HG03460 (cell line): ENCODE measurements around the gene LSM10.
A peak's percentile ranks its signal among the peaks of the same experiment; 100 is the strongest.

ENCODE experiments used
- ATAC-seq: cut with Tn5 transposase; IDR thresholded peaks from one replicate; pipeline ENCODE4 v1.9.1; 2021; ENCODE audit not compliant: unreplicated experiment

Gene LSM10

GRCh38 chr1:36385410-36386264 lies 12.1 kb downstream of the LSM10 start, which contains the start of gene STK40:
Gene STK40, minus strand, starts transcription at chr1:36385924. Its CDS starts 24,592 bp downstream, at chr1:36361332.
- ATAC-seq: peak; percentile 84

- no peak for ATAC-seq
Observed at GRCh38 chr1:36384542-36385409, 12.9 kb downstream of the LSM10 start.

- ATAC-seq: no peak
Observed at GRCh38 chr1:36383240-36383639, 14.5 kb downstream of the LSM10 start.

GRCh38 chr1:36382669-36383068 lies 15.0 kb downstream of the LSM10 start:
- ATAC-seq: no peak

GRCh38 chr1:36382231-36382630 lies 15.5 kb downstream of the LSM10 start:
- no peak for ATAC-seq

GRCh38 chr1:36381405-36381804 lies 16.3 kb downstream of the LSM10 start:
- no peak for ATAC-seq

GRCh38 chr1:36380782-36381181 lies 16.9 kb downstream of the LSM10 start:
- no peak for ATAC-seq

GRCh38 chr1:36380143-36380619 lies 17.5 kb downstream of the LSM10 start:
- no peak for ATAC-seq

GRCh38 chr1:36377791-36378492 lies 19.8 kb downstream of the LSM10 start:
- ATAC-seq: no peak

GRCh38 chr1:36372617-36373016 lies 25.1 kb downstream of the LSM10 start:
- ATAC-seq: no peak

- no peak for ATAC-seq
Observed at GRCh38 chr1:36369061-36369861, 28.4 kb downstream of the LSM10 start.

- no peak for ATAC-seq
Observed at GRCh38 chr1:36367798-36368197, 29.9 kb downstream of the LSM10 start.

GRCh38 chr1:36367066-36367465 lies 30.6 kb downstream of the LSM10 start:
- no peak for ATAC-seq

GRCh38 chr1:36366091-36366661 lies 31.5 kb downstream of the LSM10 start:
- ATAC-seq: no peak

GRCh38 chr1:36365381-36365780 lies 32.3 kb downstream of the LSM10 start:
- ATAC-seq: no peak

- no peak for ATAC-seq
Observed at GRCh38 chr1:36359911-36360550, 37.7 kb downstream of the LSM10 start.

- ATAC-seq: no peak
Observed at GRCh38 chr1:36359383-36359782, 38.3 kb downstream of the LSM10 start.

GRCh38 chr1:36358514-36359084 lies 39.1 kb downstream of the LSM10 start:
- ATAC-seq: no peak

- no peak for ATAC-seq
Observed at GRCh38 chr1:36355811-36356210, 41.9 kb downstream of the LSM10 start.
